ENCODE measurements around the gene TMC3.
"Not testable (repeated sequence)": the region's sequence is repeated elsewhere in the genome, so short reads cannot be mapped to it uniquely, and the experiment has no call there.

The TMC3 gene

DNA sequence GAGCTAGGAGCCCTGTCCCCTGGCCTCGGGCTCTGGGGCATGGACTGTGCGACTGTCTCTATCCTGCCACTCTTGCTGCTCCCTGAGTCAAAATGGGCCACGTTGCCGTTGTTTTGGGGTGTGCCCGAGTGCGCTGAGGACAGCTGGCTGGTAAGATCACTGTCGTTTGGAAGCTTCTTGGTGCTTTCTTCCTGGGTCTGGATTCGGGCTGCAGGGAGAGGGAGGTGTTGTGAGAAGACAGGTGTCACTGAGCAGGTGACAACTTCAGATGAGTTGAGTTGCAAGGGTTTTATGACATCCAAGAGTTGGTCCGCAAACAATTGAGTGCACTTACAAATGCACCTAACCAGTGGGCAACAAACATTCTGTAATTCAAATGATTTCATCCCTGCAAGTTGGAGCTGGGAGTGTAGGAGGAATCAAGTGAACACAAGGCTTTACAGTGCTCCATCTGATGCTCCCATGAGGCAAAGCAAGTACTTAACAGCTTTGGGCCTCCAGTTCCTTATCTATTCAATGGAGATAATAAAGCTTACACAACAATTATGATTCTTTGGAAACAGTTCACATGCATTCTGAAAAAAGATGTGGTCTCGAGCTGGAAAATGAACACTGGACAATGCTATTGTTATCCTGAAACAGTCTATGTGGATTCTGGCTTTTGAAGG, 39.1 kb downstream of the TMC3 start:
- CTCF ChIA-PET, result interaction anchor here (1.2 to 6.1 kb wide), 6 partner anchors 28 to 69 kb away, joined by 3 to 51 read pairs (median 9); no protein-coding TSS in a partner anchor
- POLR2A ChIA-PET, result interaction anchor here (1.6 kb wide), 1 partner anchor 11 kb away, joined by 3 read pairs; the partner anchor contains the start of gene STARD5
- no peak overlapping the region for H3K4me3 ChIP-seq (ENCODE audit: low read depth, low read length)
- TF ChIP-seq, protein P1, sequence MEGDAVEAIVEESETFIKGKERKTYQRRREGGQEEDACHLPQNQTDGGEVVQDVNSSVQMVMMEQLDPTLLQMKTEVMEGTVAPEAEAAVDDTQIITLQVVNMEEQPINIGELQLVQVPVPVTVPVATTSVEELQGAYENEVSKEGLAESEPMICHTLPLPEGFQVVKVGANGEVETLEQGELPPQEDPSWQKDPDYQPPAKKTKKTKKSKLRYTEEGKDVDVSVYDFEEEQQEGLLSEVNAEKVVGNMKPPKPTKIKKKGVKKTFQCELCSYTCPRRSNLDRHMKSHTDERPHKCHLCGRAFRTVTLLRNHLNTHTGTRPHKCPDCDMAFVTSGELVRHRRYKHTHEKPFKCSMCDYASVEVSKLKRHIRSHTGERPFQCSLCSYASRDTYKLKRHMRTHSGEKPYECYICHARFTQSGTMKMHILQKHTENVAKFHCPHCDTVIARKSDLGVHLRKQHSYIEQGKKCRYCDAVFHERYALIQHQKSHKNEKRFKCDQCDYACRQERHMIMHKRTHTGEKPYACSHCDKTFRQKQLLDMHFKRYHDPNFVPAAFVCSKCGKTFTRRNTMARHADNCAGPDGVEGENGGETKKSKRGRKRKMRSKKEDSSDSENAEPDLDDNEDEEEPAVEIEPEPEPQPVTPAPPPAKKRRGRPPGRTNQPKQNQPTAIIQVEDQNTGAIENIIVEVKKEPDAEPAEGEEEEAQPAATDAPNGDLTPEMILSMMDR (IDR thresholded peaks at IDR 0.05; ENCODE audit: insufficient read depth, low read length, missing control alignments), result no peak
- no peak for DNase-seq (ENCODE audit: low read depth, low spot score)

DNA sequence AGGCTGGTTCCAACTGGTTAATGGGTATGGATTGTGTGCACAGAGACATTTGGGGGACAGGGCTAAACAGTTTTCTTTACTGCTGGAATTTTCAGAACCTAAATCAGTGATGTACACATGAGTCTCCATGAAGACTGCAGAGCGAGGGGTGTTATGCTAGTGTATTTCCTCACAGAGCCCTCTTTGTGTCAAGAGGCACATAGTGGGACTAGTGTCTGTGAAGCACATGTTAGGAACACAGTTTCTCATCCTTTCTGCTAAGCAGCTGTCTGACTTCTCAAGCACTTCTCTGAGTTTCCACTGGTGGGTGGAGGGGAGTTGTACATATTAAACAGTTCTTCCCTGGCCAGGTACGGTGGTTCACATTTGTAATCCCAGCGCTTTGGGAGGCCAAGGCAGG, 40.6 kb downstream of the TMC3 start:
- ChIA-PET POLR2A (no interaction called here), CTCF (interaction anchor here (3.4 kb wide), 1 partner anchor 67 kb away, joined by 11 read pairs; no protein-coding TSS in a partner anchor)
- TF ChIP-seq, protein P1 (IDR thresholded peaks at IDR 0.05; ENCODE audit: insufficient read depth, low read length, missing control alignments), result no peak
- no peak overlapping the region for H3K4me3 ChIP-seq (ENCODE audit: low read depth, low read length)
- DNase-seq (ENCODE audit: low read depth, low spot score), result no peak

DNA sequence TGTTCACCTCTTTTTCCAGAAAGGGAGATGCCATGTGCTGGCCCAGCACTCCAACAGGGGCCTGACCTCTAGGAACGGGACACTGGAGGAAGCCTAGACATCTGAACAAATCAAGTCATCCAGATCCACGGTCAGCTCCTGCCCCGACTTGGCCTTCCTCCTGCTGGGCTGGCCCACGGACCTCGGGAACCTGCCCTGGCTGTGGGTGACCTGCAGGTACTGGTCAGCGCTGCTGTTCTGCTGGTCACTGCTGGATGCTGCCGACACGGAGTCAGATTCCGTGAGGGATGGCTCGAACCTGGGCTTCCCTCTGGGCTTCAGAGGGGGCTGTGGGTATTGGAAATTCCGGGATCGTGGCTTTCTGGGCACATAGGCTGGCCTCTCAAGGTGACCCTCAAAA, 41.7 kb downstream of the TMC3 start:
- H3K4me3 ChIP-seq (ENCODE audit: low read depth, low read length), result no peak overlapping the region
- TF ChIP-seq, protein P1 (IDR thresholded peaks at IDR 0.05; ENCODE audit: insufficient read depth, low read length, missing control alignments), result no peak
- ChIA-PET CTCF (interaction anchor here (1.4 to 3.4 kb wide), 3 partner anchors 11 to 66 kb away, joined by 4 to 11 read pairs (median 5); no protein-coding TSS in a partner anchor), POLR2A (no interaction called here)
- DNase-seq (ENCODE audit: low read depth, low spot score), result no peak

DNA sequence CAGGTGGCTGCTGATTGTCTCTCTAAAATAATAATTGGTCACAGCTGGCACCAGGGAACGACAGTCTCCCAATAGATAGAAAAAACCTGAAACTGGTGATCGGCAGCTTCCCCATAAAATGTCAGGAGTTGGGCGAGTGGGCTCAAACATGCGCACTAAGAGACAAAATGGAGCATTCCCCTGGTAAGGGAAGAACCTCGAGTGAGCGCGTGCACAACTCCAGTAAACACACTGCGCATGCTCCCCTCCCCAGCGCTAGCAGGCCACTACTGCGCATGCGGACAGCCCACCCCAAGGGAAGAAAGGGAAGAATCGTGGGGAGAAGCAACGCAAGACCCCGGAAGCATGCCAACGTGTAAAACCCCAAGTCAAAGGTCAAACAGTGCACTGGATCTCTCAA, 42.4 kb downstream of the TMC3 start:
- CTCF ChIA-PET, result interaction anchor here (1.4 to 3.4 kb wide), 4 partner anchors 10 to 65 kb away, joined by 4 to 14 read pairs (median 8); no protein-coding TSS in a partner anchor
- no peak overlapping the region for H3K4me3 ChIP-seq (ENCODE audit: low read depth, low read length)
- TF ChIP-seq, protein P1 (IDR thresholded peaks at IDR 0.05; ENCODE audit: insufficient read depth, low read length, missing control alignments), result no peak
- DNase-seq (ENCODE audit: low read depth, low spot score), result no peak
- POLR2A ChIA-PET, result interaction anchor here (0.8 kb wide), 1 partner anchor 19 kb away, joined by 3 read pairs; no protein-coding TSS in a partner anchor

DNA sequence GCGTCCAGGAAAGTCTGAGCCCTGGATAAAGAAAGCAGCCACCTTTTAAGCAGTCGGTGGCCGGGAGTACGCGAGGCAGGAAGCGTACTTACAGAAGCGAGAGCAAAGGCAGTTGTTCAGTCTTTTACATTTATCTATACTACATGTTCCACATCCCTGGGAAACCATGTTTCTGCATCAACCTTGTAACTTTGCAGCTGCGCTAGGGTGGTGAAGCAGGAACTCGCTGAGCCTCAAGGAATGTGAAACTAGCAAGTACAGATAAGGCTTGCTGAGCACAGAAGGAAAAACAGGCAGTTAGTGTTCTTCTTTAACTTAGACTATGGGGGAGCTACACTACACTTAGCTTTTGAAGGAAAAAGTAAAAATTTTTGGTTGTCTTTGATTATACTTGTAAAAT, 42.9 kb downstream of the TMC3 start:
- ChIA-PET POLR2A (interaction anchor here (0.8 kb wide), 1 partner anchor 18 kb away, joined by 3 read pairs; no protein-coding TSS in a partner anchor), CTCF (interaction anchor here (1.4 to 3.4 kb wide), 4 partner anchors 10 to 65 kb away, joined by 4 to 14 read pairs (median 8); no protein-coding TSS in a partner anchor)

DNA sequence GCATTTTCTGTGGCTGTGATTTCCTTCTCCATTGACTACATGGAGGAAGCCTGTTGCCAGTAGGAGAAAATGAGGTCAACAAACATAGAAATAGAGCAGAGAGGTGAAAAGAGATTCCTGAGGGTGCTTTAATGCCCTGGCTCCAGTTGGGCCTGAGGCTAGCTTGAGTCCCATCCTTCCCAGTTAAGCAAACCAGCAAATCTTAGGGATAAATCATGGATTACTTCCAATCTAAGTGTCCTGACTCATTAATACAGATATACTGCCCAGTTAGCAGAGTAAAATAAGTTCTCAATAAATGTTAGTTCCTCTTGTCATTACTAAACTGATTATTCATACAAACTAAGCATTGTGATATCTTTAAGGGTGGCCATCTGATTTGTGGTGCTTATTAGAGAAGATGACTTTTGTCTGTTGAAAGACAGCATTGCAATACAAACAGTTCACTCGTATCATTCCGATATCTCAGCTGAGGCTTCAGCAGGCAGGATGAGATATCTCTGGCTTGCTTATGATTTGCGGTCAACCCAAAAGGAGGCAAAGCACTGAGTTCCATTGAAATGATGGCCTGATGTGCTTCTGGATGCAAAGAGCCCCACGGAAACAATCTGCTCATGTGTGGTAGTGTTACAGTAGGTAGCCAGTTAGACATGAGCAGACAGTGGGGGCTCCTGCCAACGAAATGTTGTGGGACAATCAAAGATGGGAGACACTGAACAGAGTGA, 43.5 kb downstream of the TMC3 start:
- CTCF ChIA-PET, result interaction anchor here (1.7 to 4.9 kb wide), 5 partner anchors 7 to 64 kb away, joined by 4 to 29 read pairs (median 11); no protein-coding TSS in a partner anchor
- no peak overlapping the region for H3K4me3 ChIP-seq (ENCODE audit: low read depth, low read length)
- DNase-seq (ENCODE audit: low read depth, low spot score), result no peak
- TF ChIP-seq, protein P1 (IDR thresholded peaks at IDR 0.05; ENCODE audit: insufficient read depth, low read length, missing control alignments), result no peak
- POLR2A ChIA-PET, result no interaction called here

More for the DNA sequence above, 42.9 kb downstream of the TMC3 start:
- not testable (repeated sequence) for DNase-seq (ENCODE audit: low read depth, low spot score); H3K4me3 ChIP-seq (ENCODE audit: low read depth, low read length)
